Common myeloid progenitor, CD34-positive (primary cell): ENCODE measurements around the gene FAXC.

Experiments
- CTCF ChIA-PET: fragments of 350-600 bp; sonication (Branson Sonifier 250); formaldehyde crosslinking; loops from one replicate; lab custom pipeline; 2021; ENCODE audit warnings: antibody characterized with exemption; lab: Charles Lee
- POLR2A ChIA-PET: fragments of 350-600 bp; sonication (Branson Sonifier 250); formaldehyde crosslinking; loops from one replicate; lab custom pipeline; 2021; ENCODE audit warnings: antibody characterized with exemption; lab: Charles Lee
- DNase-seq, 3 donors: peaks; one replicate each; pipeline versions ENCODE4 v3.0.0 to v3.0.0-alpha.2; 2013
- H3K27ac ChIP-seq, 2 experiments: 1 replicate in 1 of 2; 2 replicates in 1 of 2; pipeline ENCODE4 v1.7.0; 2013; ENCODE audit warnings: inconsistent platforms in 2 of 2, low read length in 2 of 2, mild to moderate bottlenecking in 2 of 2, low read depth in 1 of 2, moderate library complexity in 1 of 2; ENCODE audit not compliant: severe bottlenecking in 2 of 2, insufficient read depth in 1 of 2, poor library complexity in 1 of 2
- H3K27me3 ChIP-seq, 5 experiments: replicated peaks in 2 of 5; 1 replicate in 3 of 5; 2 replicates in 2 of 5; pipeline versions ENCODE4 v1.6.1 to v1.7.0; 2013; ENCODE audit warnings: low read length in 4 of 5, mild to moderate bottlenecking in 2 of 5, moderate library complexity in 2 of 5, inconsistent platforms in 1 of 5; ENCODE audit not compliant: insufficient read depth in 5 of 5, control insufficient read depth in 4 of 5
- H3K36me3 ChIP-seq, 4 experiments: 1 replicate in 2 of 4; 2 replicates in 2 of 4; pipeline versions ENCODE4 v1.6.1 to v1.7.0; 2013; ENCODE audit warnings: low read length in 3 of 4, control low read depth in 1 of 4, mild to moderate bottlenecking in 1 of 4; ENCODE audit not compliant: control insufficient read depth in 4 of 4, insufficient read depth in 4 of 4
- H3K4me1 ChIP-seq, 4 experiments: 1 replicate in 3 of 4; 2 replicates in 1 of 4; pipeline versions ENCODE4 v1.6.1 to v1.7.1; 2013; ENCODE audit warnings: low read length in 3 of 4, mild to moderate bottlenecking in 3 of 4, control low read depth in 1 of 4, inconsistent platforms in 1 of 4, moderate library complexity in 1 of 4; ENCODE audit not compliant: control insufficient read depth in 4 of 4, insufficient read depth in 4 of 4; ENCODE audit errors: control extremely low read depth in 1 of 4
- H3K4me3 ChIP-seq, 7 experiments: 1 replicate in 4 of 7; 2 replicates in 3 of 7; pipeline versions ENCODE4 v1.5.1 to v1.7.0; 2013; ENCODE audit warnings: mild to moderate bottlenecking in 7 of 7, low read length in 6 of 7, moderate library complexity in 6 of 7, inconsistent platforms in 2 of 7, low read depth in 2 of 7, control low read depth in 1 of 7; ENCODE audit not compliant: insufficient read depth in 4 of 7, control insufficient read depth in 1 of 7; ENCODE audit errors: extremely low read depth in 1 of 7
- H3K9me3 ChIP-seq, 5 experiments: 1 replicate in 4 of 5; 2 replicates in 1 of 5; pipeline versions ENCODE4 v1.6.1 to v1.7.1; 2013; ENCODE audit warnings: low read length in 4 of 5, mild to moderate bottlenecking in 2 of 5, inconsistent platforms in 1 of 5, low read depth in 1 of 5, moderate library complexity in 1 of 5; ENCODE audit not compliant: control insufficient read depth in 4 of 5, insufficient read depth in 2 of 5; ENCODE audit errors: control extremely low read depth in 1 of 5
- WGBS: methylation state at CpG from one replicate; pipeline ENCODE4 v1.1.5; 2013; ENCODE audit not compliant: insufficient coverage; 5-methylcytosine and 5-hydroxymethylcytosine counted together

FAXC gene

DNA sequence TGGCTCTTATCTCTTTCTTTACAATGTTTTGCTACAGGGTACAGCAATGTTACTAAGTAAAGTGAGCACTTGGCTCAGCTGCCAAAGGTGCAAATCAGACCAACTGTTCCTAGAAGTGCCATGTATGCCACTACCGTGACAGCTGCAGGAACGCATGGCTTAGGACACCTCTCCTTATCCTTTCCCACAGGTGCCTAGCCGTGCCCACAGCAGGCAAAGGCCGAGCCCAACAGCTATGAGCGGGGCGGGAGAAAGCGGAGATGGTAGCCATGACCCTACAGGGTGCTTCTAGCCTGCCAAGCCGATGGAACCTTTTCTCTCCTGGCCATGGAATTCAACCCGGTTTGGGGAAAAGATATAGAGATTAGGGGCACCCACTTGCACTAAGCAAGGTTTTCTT lies 97.1 kb downstream of the FAXC start:
- Histone ChIP-seq H3K4me3 (no peak overlapping the region), H3K9me3 (no peaks in the 10 kb centered on the region), H3K36me3 (no peaks in the 10 kb centered on the region), H3K4me1 (no peaks in the 10 kb centered on the region), H3K27ac (no peak overlapping the region), H3K27me3 (peaks cover 0 to 5% (median 0%) of the 10 kb centered on the region in 5 experiments)
- no peak for DNase-seq
- CTCF ChIA-PET: no interaction called here
- 100% methylated on average over 2 of the region's 9 CpGs for WGBS
- POLR2A ChIA-PET: no interaction called here

DNA sequence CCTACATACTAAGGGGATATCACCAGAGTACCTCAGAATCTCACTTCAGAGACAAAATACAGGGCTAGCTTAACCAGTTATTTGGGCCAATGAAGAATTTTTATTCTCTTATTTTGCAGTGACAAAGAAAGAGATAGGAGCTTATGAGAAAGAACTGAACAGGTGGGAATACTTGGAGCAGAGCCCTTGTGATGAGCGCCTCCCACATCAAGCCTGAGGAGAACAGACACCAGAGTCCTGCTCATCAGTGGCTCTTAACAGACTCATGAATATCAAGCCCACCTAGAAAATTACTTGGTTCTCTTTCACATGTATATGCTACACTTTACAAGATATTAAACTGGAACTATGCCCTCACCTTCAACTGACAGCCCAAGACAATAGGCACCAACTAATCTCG lies 99.0 kb downstream of the FAXC start:
- Histone ChIP-seq H3K4me1 (no peaks in the 10 kb centered on the region), H3K27me3 (peaks cover 0 to 2% (median 0%) of the 10 kb centered on the region in 5 experiments), H3K9me3 (no peaks in the 10 kb centered on the region), H3K27ac (no peak overlapping the region), H3K4me3 (no peak overlapping the region), H3K36me3 (no peaks in the 10 kb centered on the region)
- WGBS: 100% methylated on average over 2 of the region's 2 CpGs
- ChIA-PET CTCF (no interaction called here), POLR2A (no interaction called here)
- no peak for DNase-seq

DNA sequence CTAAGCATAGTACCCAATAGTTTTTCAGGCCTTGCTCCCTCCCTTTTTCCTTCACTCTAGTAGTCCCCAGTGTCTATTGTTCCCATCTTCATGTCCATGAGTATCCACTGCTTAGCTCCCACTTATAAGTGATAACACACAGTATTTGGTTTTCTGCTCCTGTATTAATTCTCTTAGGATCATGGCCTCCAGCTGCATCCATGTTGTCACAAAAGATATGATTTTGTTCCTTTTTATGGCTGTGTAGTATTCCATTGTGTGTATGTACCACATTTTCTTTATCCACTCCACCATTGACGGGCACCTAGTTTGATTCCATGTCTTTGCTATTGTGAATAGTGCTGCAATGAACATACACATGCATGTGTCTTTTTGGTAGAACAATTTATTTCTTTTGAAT lies 102.9 kb downstream of the FAXC start:
- ChIA-PET CTCF (no interaction called here), POLR2A (no interaction called here)
- no peaks in the 10 kb centered on the region for H3K36me3 ChIP-seq
- WGBS: no CpG with 5 or more reads among the region's 1 CpG
- H3K4me3 ChIP-seq: no peak overlapping the region
- no peak overlapping the region for H3K27ac ChIP-seq
- no peaks in the 10 kb centered on the region for H3K4me1 ChIP-seq
- no peaks in the 10 kb centered on the region for H3K9me3 ChIP-seq
- DNase-seq: no peak
- peaks cover 0 to 5% (median 0%) of the 10 kb centered on the region in 5 experiments for H3K27me3 ChIP-seq

DNA sequence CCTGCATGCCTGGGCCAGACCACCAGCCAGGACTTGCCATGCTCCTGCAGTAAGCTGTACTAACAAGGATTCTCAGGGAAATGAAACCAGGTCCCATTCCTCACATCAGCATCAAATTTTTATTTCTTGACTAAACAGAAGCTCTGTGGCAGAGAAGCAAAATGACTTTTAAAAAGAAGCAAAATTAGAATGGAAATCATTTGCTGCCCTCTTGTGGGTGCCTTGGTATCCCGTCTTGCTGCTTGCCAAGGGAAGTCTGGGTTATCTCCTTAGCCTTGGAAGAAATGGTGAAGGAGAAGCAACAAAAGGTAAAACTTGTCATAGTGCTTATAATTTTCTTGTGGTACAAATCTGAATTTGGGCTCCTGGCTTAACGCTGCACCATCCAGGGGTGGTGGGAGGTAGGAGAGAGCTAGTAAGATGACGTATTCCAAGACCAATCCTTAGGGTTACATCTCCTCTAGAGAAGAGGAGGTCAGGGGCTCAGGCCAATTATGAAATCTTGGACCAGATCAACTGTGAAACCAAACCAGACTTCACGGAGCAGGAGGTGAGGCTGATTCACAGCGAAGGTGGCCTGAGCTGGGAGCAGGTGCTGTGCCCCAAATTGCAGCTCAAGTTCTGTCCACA lies 107.5 kb downstream of the FAXC start:
- Histone ChIP-seq H3K9me3 (no peaks in the 10 kb centered on the region), H3K36me3 (no peaks in the 10 kb centered on the region), H3K4me1 (no peaks in the 10 kb centered on the region), H3K4me3 (no peak overlapping the region), H3K27ac (no peak overlapping the region), H3K27me3 (peaks cover 0 to 10% (median 0%) of the 10 kb centered on the region in 5 experiments)
- peak; percentile 1 to 10 (median 4) for DNase-seq
- POLR2A ChIA-PET: no interaction called here
- CTCF ChIA-PET: interaction anchor here (0.9 to 1.5 kb wide), 4 partner anchors 15 to 65 kb away, joined by 3 read pairs; no protein-coding TSS in a partner anchor
- 45% methylated on average over 5 of the region's 5 CpGs for WGBS

DNA sequence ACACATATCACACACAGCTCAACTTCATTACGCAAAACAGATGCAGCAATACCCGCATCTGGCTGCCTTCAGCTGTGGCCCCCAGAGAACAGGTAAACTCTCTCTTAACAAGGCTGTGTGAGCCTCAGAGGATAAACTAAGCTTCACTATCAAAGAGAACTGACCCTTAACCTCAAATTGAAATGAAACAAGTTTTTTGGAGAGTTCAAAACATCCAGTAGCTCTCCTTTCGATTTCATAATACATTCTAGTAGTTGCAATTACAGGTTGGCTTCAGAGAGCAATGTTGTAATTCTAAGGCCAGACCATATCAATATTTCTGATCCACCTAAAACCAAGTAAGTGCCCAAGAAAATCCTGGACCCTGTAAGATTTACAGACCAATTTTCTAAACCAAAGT lies 113.5 kb downstream of the FAXC start:
- POLR2A ChIA-PET: no interaction called here
- Histone ChIP-seq H3K36me3 (no peaks in the 10 kb centered on the region), H3K9me3 (no peaks in the 10 kb centered on the region), H3K27ac (no peak overlapping the region), H3K4me1 (no peaks in the 10 kb centered on the region), H3K4me3 (no peak overlapping the region), H3K27me3 (peaks cover 0 to 9% (median 0%) of the 10 kb centered on the region in 5 experiments)
- CTCF ChIA-PET: no interaction called here
- WGBS: 100% methylated on average over 1 of the region's 3 CpGs
- no peak for DNase-seq

DNA sequence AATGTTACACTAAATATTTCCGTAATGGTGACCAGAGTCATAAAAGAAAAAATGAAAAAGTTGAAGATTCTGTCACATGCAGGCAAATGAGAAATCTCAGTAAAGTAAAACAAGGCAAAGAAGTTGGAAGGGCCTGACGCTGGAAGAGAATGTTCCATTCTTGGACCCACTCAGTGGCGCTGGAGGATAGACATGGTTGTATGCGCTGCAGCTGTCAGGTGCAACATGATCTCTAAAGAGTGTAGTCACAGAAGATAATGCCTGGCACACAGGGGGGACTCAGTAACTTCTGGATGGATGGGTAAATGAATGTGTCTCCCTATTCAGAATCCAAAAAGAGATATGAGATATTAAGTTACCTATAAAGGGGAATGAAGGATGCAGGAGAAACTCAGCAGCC lies 116.3 kb downstream of the FAXC start:
- CTCF ChIA-PET: no interaction called here
- H3K9me3 ChIP-seq: no peaks in the 10 kb centered on the region
- DNase-seq: no peak
- peaks cover 0 to 9% (median 0%) of the 10 kb centered on the region in 5 experiments for H3K27me3 ChIP-seq
- 100% methylated on average over 3 of the region's 4 CpGs for WGBS
- H3K4me3 ChIP-seq: no peak overlapping the region
- POLR2A ChIA-PET: no interaction called here
- H3K27ac ChIP-seq: no peak overlapping the region
- no peaks in the 10 kb centered on the region for H3K36me3 ChIP-seq
- no peaks in the 10 kb centered on the region for H3K4me1 ChIP-seq

DNA sequence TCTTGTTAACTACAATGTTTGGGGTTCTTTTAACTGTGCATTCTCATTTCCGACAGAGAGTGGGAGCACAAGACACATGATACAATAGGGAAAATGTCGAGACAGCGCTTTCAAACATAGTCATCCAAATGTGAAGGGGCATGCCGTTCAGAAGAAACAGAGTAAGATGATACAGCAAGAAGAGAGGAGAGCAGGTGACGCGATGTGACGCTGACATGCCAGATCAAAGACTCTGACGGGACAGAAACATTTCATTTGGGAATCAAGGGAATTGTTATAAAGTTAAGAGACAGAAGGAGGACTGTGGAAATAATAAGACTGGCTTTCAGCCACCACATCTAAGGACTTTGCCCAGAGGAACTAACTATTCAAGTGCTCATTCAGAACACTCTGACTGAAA lies 117.4 kb downstream of the FAXC start:
- CTCF ChIA-PET: no interaction called here
- peaks cover 0 to 9% (median 0%) of the 10 kb centered on the region in 5 experiments for H3K27me3 ChIP-seq
- no peak for DNase-seq

More for the DNA sequence above, 117.4 kb downstream of the FAXC start:
- Histone ChIP-seq H3K9me3 (peaks cover 0 to 1% (median 0%) of the 10 kb centered on the region in 5 experiments), H3K27ac (no peak overlapping the region), H3K4me1 (no peaks in the 10 kb centered on the region), H3K36me3 (no peaks in the 10 kb centered on the region), H3K4me3 (no peak overlapping the region)
- WGBS: 85% methylated on average over 8 of the region's 8 CpGs
- POLR2A ChIA-PET: no interaction called here
